Activated CD4-positive, CD25-positive, alpha-beta regulatory T cell treated with anti-CD3 and anti-CD28 coated beads, Interleukin-2, amount 50 U/mL, for 24 hours (primary cell): ENCODE data around the gene SLC37A3.
"Not testable (repeated sequence)": the region's sequence is repeated elsewhere in the genome, so short reads cannot be mapped to it uniquely, and the experiment has no call there.

Experiments
- ATAC-seq, 2 donors: fragments of 150-1000 bp; cut with Tn5 transposase; one replicate each; pipeline ENCODE4 v1.10.0; 2021; ENCODE audit warnings: mild to moderate bottlenecking in 1 of 2, moderate library complexity in 1 of 2

SLC37A3 gene, protein sequence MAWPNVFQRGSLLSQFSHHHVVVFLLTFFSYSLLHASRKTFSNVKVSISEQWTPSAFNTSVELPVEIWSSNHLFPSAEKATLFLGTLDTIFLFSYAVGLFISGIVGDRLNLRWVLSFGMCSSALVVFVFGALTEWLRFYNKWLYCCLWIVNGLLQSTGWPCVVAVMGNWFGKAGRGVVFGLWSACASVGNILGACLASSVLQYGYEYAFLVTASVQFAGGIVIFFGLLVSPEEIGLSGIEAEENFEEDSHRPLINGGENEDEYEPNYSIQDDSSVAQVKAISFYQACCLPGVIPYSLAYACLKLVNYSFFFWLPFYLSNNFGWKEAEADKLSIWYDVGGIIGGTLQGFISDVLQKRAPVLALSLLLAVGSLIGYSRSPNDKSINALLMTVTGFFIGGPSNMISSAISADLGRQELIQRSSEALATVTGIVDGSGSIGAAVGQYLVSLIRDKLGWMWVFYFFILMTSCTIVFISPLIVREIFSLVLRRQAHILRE

GRCh38 chr7:140397784-140398750 lies at the start of gene SLC37A3:
Gene SLC37A3 (minus strand): TSS chr7:140398530. CDS start chr7:140382526, 16,004 bp downstream.
- ATAC-seq, result peak; percentile 97 to 98

- ATAC-seq, result no peak
Measured at GRCh38 chr7:140447841-140448240, 49.5 kb upstream of the SLC37A3 start.

- no peak for ATAC-seq
Measured at GRCh38 chr7:140446467-140446866, 48.1 kb upstream of the SLC37A3 start.

GRCh38 chr7:140441519-140441918 lies 43.2 kb upstream of the SLC37A3 start:
- ATAC-seq, result no peak

GRCh38 chr7:140440593-140440992 lies 42.3 kb upstream of the SLC37A3 start:
- no peak for ATAC-seq

GRCh38 chr7:140439359-140439758 lies 41.0 kb upstream of the SLC37A3 start:
- ATAC-seq, result peak; percentile 41 to 44

- no peak for ATAC-seq
Measured at GRCh38 chr7:140435252-140435895, 37.0 kb upstream of the SLC37A3 start.

- no peak for ATAC-seq
Measured at GRCh38 chr7:140433396-140433795, 35.1 kb upstream of the SLC37A3 start.

DNA sequence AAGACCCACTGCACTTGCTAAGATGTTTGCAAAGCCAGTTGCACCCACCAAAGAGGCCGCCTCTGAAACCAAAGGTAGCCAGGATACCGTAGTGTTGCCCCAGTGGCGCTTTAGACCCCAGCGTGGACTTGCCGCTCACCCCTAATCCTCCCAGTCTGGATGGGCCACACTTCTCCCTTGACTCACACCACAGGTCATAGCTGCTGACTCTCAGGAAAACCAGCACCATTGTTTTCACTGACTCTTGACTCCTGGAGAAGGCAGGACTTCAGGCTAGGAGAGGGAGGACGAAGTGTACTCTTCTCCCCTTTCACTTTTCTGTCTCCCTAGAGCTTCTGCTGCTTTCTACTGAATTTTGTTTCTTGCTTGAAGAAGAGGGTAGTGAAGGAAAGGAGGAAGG lies 27.8 kb upstream of the SLC37A3 start:
- ATAC-seq, result no peak

DNA sequence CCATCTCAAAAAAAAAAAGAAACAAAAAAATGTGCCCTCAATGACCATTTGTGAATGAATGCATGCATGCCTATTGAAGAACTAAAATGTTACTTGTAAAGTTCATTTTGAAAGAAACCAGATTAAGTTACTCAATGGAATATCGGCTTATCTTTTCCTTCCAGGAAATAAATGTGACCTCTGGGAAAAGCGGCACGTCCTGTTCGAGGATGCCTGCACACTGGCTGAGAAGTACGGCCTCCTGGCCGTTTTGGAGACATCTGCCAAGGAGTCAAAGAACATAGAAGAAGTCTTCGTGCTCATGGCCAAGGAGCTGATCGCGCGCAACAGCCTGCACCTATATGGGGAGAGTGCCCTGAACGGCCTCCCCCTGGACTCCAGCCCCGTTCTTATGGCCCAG lies 27.4 kb upstream of the SLC37A3 start:
- no peak for ATAC-seq

GRCh38 chr7:140423501-140423900 lies 25.2 kb upstream of the SLC37A3 start:
- ATAC-seq, result no peak

DNA sequence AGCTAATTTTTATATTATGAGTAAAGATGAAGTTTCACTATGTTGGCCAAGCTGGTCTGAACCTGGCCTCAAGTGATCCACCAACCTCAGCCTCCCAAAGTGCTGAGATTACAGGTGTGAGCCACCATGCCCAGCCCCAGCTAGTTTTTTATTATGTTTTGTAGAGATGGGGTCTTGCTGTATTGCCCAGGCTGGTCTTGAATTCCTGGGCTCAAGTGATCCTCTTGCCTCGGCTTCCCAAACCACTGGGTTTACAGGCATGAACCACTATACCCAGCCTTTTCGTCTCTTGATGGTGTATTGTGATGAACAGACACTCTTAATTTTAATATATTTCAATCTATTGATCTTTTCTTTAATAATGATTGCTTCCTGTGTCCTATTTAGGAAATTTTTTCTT lies 23.2 kb upstream of the SLC37A3 start:
- no peak for ATAC-seq

DNA sequence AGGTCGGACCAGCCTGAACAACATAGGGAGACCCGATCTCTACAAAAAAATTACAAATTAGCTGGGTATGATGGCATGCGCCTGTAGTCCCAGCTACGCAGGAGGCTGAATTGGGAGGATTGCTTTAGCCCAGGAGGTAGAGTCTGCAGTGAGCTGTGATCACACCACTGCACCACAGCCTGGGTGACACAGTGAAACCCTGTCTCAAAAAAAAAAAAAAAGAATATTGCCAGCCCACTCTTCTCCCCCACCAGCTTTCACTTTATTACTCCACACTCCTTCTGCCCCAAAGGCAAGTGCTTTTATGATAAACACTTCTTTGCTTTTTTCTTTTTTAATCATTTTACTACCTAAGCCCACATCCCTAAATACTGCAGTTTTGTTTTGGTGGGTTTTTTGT lies 20.3 kb upstream of the SLC37A3 start:
- no peak for ATAC-seq

- not testable (repeated sequence) for ATAC-seq
Measured at GRCh38 chr7:140418156-140418472, 19.8 kb upstream of the SLC37A3 start.

DNA sequence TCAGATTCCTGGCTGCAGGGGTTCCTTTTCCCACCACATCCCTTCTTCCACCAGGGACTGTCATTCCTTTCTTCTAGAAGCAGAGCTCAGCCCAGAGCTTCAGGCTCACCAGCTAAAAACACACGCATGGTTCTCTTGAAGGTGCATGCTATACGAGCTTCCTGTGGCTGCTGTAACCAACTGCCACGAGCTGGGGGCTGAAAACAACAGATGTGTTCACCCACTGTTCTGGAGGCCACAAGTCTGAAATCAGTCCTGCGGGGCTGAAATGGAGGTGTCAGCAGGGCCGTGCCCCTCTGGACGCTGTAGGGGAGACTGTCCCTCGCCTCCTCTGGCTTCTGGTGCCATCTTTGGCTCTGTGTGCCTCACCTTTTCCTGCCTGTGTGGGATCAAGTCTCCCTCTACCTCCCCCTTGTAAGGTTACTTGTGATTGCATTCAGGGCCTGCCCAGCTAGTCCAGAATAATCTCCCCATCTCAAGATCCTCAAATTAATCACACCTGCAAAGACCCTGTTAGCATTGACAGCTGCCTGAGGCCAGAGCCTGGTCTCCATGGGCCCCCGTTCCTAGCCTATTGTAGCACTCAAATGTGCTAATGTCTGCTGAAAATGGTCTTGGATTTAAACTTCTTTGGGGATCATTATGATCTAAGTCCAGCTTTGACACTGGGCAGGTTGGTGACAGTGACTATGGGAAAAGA lies 19.3 kb upstream of the SLC37A3 start:
- ATAC-seq, result no peak

DNA sequence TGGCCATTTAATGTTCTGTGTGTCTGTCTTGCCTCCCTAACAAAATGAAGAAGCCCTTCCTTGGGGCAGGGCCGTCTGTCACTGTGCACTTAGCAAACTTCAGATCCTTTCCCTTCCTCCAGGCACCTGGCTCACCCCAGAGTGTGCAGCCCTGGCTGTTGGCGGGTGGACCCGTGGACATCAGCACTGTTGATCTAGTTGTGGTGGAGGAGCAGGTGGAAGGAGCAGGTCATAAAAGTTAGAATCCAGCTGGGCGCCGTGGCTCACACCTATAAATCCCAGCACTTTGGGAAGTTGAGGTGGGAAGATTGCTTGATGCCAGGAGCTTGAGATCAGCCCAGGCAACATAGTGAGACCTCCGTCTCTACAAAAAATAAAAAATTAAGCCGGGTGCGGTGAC lies 18.2 kb upstream of the SLC37A3 start:
- no peak for ATAC-seq

GRCh38 chr7:140415816-140416215 lies 17.5 kb upstream of the SLC37A3 start:
- ATAC-seq, result not testable (repeated sequence)

DNA sequence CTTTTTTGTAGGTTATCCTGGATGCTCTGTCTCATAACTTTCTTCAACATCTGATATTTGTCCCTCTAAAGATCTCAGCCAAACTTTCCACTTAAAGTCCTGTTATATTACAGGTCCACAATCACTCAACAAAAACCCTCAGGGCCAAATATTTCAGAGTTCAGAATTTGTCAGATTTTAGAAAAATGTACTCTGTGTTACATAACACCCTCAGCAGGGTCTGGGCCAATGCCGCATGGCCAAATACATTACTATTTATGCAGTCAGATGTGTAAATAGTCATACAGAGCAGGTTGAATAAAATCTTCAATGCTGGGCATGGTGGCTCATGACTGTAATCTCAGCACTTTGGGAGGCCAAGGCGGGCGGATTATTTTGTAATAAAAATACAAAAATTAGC lies 17.0 kb upstream of the SLC37A3 start:
- no peak for ATAC-seq

- no peak for ATAC-seq
Measured at GRCh38 chr7:140404565-140405065, 6.3 kb upstream of the SLC37A3 start.

GRCh38 chr7:140403878-140404564 lies 5.7 kb upstream of the SLC37A3 start, which contains the start of gene RAB19:
Gene RAB19 (plus strand): TSS chr7:140404058. CDS start chr7:140407647, 3,589 bp downstream.
- ATAC-seq, result peak; percentile 77 to 85

- ATAC-seq, result no peak
Measured at GRCh38 chr7:140402178-140402835, 4.0 kb upstream of the SLC37A3 start.
